GM21576 (cell line): ENCODE results near the gene RUSC2.
"Not testable (repeated sequence)": the region's sequence is repeated elsewhere in the genome, so short reads cannot be mapped to it uniquely, and the experiment has no call there.

Experiments used
- ATAC-seq: cut with Tn5 transposase; IDR thresholded peaks from one replicate; pipeline ENCODE4 v1.9.1; 2021; ENCODE audit warnings: mild to moderate bottlenecking, moderate library complexity; ENCODE audit not compliant: unreplicated experiment

RUSC2 gene

GRCh38 chr9:35489313-35490154 lies at the start of gene RUSC2:
TSS of gene RUSC2 (plus strand) at chr9:35490111. CDS start at chr9:35546522, 56,411 bp downstream.
- no peak for ATAC-seq

DNA sequence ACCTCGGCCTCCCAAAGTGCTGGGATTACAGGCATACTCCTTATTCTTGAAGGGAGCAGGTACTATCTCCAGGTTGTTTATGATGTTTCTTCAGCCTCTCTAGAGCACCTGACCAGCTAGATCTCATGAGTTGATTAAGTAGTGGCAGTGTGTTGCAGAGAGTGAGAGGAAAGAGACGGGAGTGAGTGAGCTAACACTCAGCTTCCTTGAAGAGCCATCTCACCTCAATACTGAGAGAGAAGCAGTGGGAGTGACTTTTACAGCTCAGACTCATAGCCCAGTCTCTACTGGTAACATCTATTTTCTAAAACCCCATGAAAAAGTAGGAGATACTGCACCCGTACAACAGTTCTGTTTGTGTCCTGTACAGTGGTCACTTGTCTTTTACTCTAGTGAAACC lies 43.9 kb upstream of the RUSC2 start:
- no peak for ATAC-seq

DNA sequence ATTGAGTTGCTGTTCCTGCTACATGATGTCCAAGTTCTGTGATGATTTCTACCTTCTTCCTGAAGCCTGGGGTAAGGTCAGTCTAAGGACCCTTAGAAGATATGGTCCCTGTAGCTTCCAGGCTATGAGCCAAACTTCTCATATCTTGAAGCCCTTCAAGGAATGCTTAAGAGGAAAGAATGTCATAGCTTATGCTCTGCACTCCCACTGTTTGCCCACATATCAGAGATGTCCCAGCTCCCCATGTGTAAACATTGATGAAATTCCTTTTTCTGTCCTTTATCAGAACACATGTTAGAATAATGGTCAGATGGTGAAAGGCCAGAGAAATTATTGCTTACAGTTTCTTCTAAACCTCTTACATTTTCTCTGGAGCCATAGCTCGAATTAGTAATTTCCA lies 41.4 kb upstream of the RUSC2 start:
- ATAC-seq, result no peak

DNA sequence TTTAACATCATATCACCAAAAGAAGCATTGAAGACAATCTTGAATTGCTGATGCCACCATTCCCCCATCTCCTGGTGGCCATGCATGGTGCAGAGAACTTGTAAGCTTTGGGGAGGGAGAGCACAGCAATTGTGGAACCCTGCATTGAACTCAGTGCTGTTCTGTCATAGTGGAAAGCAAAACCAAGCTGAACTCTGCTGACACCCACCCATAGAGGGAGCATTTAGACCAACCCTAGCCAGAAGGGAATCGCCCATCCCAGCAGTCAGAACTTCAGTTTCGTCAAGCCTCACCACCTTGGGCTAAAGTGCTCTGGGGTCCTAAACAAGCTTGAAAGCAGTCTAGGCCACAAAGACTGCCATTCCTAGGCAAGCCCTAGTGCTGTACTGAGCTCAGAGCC lies 37.4 kb upstream of the RUSC2 start:
- no peak for ATAC-seq

GRCh38 chr9:35453786-35454185 lies 36.1 kb upstream of the RUSC2 start:
- no peak for ATAC-seq

- no peak for ATAC-seq
These were observed 25.5 kb upstream of the RUSC2 start for GRCh38 chr9:35464141-35465025.

GRCh38 chr9:35470340-35470739 lies 19.6 kb upstream of the RUSC2 start:
- no peak for ATAC-seq

DNA sequence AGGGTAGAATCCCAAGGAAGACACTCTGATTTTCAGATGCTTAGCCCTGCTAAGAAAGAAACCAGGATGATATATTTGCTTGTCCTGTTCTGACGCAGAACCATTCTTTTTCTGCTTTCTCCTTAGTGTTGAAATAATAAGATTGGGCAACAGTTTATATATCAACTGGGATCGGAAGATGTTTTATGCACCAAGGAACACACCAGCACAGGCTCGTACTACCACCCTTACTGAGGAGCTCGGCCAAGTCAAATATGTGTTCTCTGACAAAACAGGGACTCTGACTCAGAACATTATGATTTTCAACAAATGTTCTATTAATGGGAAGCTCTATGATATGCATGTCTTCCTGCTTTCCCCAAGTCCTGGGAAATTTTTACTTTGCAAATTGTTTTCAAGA lies 19.0 kb upstream of the RUSC2 start:
- ATAC-seq, result no peak

DNA sequence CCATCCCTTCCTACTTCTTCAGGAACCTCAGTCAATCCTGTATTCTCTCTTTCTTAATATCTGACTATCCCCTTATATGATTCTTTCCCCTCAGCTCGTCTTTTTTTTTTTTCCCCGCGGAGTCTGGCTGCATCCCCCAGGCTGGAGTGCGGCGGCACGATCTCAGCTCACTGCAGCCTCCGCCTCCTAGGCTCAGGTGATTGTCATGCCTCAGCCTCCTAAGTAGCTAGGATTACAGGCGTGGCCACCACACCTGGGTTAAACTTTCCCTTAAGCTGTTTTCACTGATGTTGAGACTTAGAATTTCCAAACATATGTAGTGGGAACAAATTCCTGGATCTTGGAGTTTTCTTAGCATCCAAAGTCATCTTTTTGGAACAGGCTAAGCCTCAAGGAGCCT lies 13.3 kb upstream of the RUSC2 start:
- no peak for ATAC-seq

DNA sequence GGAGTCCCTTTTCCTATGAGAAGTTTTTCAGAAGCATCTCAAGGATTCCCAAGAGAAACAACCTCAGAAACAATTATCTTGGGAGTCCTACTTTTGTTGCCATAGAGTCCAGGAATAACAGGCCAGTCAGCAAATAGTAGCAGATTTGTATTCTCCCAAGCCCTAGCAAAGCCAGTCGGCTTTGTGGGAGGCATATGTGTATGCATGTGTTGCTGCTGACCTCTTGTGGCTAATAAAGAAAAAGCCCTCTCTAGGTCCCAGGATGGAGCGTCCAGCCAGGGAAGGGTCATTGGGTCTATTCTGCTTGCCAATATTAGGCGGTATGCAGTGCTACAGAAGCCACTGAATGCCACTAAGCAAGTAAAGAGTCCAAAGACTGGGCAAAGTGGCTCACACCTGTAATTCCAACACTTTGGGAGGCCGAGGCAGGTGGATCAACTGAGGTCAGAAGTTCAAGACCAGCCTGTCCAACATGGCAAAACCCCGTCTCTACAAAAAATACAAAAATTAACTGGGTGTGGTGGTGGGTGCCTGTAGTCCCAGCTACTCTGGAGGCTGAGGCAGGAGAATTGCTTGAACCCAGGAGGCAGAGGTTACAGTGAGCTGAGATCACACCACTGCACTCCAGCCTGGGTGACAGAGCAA lies 12.6 kb upstream of the RUSC2 start:
- not testable (repeated sequence) for ATAC-seq

GRCh38 chr9:35478871-35479270 lies 11.0 kb upstream of the RUSC2 start:
- ATAC-seq, result no peak

DNA sequence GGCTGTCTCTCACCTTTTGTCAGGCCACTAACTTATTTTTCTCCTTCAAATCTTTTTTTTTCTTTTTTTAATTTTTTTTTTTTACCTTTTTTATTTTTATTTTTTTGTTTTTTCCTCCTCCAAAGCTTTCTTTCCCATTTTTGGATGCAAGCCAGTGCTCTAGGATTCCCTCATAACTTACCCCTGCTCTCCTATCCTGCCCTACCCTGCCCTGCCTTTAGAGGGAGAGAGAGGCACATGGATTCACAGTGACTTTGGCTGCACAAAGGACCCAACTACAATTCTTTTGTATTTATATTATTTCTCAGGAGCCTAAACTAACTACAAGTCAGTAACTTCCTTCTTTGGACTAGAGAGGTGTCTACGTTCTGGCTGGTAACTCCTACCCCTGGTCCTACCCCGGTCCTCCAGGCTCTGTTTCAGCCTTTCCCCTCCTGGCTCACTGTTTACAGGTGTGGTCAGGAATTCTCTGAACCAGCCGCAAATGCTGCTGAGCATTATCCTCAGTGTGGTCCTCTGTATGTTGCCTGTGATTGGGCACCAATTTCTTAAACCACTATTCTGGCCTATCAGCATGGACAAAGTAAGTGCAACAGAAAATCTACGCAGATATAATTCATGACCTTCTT lies 8.4 kb upstream of the RUSC2 start:
- ATAC-seq, result no peak

DNA sequence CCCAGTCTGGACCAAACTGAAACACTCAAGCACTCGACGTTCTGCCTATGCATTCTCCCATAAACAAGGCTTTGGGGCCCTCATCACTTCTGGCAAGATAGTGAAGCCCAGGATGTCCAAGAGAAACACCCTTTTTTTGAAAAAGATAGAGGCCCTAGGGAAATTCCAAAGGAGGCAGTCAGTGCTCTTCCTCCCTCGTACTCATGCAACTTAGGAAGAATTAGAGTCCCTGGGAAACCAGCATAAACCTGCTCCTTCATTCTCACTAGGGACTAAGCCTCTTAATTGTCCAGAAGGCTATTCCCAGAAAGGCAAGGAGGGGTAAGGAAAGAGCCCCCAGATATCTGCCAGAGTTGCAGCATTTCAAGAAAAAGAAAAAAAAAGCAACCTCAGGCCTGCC lies 7.8 kb upstream of the RUSC2 start:
- no peak for ATAC-seq

GRCh38 chr9:35484406-35484805 lies 5.5 kb upstream of the RUSC2 start:
- no peak for ATAC-seq

- no peak for ATAC-seq
These were observed 2.8 kb upstream of the RUSC2 start for GRCh38 chr9:35487081-35487480.

DNA sequence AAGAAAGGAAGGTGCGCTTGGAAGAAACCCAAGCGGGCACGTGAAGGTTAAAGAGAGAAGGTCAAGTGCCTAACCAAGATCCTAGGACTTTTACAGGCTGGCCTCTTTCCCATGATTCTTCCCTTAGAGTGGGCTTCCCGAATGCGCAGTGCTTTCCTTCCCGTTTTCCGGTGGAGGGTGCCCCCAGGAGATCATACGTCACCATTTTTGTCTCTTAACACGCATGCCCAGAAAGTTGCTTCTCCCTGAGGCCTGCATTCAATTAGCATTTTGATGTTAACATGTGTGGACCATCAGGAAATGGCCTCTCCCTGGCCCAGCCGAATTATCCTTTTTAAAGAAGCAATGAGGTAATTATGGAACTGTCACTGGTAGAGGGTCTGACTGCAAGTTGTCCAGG lies 1.9 kb upstream of the RUSC2 start:
- no peak for ATAC-seq

GRCh38 chr9:35488566-35489312 lies 1.2 kb upstream of the RUSC2 start:
- no peak for ATAC-seq

DNA sequence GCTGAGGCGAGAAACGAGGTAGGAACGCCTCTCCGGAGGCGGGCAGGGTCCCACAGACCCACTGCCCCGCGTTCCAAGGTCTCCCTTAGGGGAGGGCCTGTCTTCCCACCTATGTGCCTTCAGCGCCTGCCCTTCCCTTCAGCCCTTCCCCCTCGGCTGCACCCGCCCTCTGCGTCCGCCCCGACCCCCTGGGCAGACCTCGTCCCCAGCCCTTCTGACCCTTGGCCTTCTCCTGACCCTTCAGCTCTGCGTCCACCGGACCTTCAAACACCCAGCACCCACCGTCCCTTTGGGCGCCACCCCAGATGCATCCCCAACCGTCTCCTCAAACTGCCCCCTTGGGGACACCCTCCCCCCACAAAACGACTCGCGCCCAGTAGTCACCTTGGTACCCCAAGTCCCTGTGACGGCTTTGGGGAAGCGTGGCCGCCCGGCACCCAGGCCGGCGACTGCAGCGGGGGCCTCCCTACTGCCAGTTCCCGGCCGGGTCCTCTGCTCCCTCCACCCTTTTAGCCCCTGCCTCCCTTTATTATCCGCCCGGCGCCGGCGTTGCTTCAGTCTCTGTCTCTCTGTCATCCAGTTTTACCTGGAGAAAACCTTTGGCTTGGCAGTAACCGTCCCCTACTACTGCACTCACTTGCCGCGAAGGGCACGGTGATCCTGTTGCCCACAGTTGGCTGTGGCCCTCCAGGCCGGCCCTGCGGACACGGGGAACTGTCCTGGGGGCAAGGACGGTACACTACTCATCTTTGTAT lies 421 bp downstream of the RUSC2 start:
- no peak for ATAC-seq

DNA sequence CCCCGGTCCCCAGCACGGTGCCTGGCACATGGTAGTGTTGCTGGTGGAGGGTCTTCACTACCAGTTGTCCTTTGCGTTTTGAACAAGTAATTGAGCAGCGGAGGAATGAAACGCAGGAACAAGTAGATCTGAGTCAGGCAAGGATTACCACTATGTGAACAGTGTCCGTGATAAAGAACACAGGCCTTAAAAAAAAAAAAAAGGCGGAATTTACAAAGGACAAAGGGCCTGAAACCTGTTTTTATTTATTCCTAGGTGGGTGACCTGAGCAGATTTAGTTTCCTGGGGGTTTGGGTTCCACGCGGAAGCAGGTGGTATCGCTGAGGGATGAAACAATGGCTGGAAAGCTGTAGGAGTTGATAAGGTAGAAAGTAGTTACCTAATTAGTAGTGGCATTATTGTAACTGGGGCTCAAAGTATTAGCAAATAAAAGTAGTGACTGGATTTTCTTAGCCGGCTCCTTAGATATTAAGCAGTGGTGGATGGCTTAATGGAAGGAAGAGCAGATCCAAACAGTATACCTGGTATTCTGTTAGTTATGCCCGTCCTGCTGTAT lies 1.1 kb downstream of the RUSC2 start:
- ATAC-seq, result no peak
